DMS79 (cell line): Measurements from ENCODE around the gene RWDD3.

Experiments
- DNase-seq: peaks from one replicate; lab custom pipeline; 2025; lab: John Stamatoyannopoulos, UW

Gene RWDD3, protein sequence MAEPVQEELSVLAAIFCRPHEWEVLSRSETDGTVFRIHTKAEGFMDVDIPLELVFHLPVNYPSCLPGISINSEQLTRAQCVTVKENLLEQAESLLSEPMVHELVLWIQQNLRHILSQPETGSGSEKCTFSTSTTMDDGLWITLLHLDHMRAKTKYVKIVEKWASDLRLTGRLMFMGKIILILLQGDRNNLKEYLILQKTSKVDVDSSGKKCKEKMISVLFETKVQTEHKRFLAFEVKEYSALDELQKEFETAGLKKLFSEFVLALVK

DNA sequence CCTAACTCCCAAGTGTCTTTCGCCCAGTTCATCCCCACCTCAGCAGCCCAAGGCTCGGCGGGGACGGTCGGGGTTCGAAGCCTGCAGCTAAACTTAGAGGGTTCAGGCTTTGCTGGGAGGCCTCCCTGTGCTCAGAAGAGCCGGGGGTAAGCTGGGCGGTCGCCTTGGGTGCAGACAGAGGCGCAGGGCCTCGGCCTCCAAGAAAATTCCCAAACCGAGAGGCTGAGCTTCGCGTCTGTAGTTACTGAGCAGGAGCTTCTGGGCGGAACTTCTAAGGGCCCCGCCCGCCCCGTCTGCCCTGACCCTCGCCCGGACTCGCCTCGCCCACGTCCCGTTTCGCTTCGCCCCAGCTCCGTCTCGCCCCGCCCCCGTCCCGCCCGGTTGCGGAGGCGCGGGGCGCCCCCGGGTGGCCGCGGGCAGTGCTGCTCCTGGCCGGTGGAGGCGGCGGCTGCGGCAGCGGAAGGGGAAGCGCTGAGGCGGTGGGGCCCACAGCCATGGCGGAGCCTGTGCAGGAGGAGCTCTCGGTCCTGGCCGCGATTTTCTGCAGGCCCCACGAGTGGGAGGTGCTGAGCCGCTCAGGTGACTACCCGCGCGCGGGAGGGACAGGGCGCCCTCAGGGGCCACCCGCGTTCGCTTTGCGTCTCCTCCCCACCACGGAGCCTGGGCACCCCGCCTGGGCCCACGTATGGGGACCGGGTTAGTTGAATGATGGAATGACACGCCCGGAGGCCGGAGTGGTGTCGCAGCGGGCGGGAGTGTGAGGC lies at the start of gene RWDD3:
TSS of gene RWDD3 (plus strand) at position 474 of the 764 bp plus-strand sequence. CDS start at position 495, 21 bp downstream.
- DNase-seq, result peak; percentile 78

- DNase-seq, result no peak
These were observed 47.9 kb upstream of the RWDD3 start for GRCh38 chr1:95186149-95186548.

DNA sequence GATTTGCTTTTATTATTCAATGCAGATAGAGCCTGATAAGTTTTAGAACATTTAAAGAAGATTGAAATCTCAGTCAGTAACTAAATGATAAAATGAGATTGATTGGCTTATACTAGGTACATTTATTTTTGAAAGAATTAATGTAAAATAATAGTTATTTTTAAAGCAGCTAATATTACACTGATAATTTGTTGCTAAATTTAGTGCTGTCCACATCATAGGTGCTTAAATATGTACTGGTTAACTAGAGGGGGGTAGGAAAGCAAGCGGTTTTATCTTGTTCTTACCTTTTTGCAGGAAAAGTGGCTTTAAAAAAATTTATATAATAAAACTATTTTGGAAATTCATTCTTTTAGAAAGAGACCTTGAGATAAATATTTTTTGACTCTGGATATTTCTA lies 40.4 kb upstream of the RWDD3 start:
- no peak for DNase-seq

DNA sequence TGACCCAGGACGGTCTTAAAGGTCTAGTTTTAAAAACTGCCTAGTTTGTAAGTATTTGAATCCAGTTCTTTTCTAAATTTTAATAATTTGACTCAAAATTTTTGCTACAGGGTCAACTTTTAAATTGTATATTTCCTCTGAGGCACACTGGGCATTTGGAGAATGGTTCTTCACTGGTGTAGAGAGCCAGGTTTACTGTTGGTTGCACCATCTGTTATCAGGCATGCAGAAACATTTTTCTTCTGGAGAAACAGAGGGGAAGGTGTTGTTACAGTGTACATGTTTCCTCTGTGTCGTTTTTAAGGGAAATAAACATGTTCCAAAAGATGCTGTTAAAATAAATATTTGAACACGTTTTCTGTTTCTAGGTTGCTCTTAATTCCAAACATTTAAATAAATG lies 39.0 kb upstream of the RWDD3 start:
- no peak for DNase-seq

- no peak for DNase-seq
These were observed 38.0 kb upstream of the RWDD3 start for GRCh38 chr1:95196017-95196416.

DNA sequence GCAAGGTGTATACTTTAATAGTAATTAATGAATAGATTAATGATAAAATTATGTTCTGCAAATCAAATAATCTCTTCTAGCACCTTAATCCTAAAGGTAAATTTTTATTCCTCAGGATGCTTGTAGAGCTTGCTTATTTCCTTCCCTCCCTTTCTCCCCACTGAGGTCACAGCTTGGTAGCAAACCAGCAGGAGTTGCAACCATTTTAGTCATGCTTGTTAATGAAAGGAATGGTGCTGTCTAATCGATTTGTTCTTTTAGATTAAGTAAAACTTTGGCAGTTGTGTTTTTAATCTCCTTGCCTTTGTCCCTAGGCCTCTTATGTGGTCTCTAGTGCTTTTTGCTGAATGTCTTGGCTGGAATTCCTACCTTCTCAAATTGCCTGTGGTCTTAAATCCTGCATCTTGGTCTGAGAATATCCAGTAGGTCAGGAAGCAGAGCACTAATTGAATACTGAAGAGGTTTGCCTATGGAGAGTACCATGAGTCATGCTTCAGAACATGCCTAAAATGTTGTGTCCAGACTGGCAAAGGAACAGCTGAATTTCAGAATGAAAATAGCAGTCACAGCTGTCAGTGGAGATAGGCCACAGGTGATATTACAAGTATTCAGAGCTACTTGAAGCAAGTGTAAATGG lies 36.3 kb upstream of the RWDD3 start:
- DNase-seq, result peak; percentile 98

DNA sequence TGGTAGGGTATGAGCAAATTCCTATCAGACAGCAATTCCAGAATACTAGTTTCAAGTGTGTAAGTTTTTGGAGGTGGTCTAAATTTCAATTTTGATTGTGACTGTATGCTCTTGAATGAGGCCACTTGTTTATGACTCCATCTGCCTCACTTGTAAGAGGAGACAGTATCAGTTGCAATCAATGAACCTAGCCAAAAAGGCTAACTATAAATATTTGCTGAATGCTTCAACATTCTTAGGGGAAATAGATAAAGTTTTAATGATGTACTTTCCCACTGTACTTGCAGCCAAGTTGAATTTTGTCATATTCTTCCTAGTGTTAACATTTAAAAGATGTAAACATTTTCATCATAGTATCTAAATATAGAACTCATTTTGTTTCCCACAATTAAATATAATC lies 32.1 kb upstream of the RWDD3 start:
- DNase-seq, result no peak

- DNase-seq, result no peak
These were observed 30.0 kb upstream of the RWDD3 start for GRCh38 chr1:95203908-95204437.

GRCh38 chr1:95206514-95206913 lies 27.5 kb upstream of the RWDD3 start:
- DNase-seq, result no peak

DNA sequence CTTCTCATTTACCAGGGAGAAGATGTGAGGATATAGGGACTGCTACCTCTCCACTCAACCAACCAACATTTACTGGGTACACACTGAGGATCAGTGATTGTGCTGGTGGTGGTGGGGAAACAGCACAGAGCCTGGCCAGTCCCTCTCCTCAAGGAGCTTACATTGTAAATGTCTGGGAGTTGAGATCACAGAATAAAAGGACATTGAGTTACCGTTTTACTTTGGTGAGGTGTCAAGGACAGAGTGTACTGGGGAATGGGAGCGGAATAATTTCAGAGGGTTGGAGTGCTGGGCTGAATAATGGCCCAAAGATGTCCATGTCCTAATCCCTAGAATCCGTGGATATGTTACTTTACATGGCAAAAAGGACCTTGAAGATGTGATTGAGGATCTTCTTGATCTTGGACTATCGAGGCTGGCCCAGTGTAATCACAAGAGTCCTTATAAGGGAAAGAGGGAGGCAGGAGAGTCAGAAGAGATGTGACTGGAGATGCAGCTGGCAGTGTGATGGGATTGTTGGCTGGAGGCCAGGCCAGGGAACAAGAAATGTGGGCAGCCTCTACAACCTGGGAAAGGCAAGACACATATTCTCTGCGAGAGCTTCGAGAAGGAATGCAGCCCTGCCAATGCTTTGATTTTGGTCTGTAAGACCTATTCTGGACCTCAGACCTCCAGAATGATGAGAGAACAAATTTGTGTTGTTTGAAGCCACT lies 26.6 kb upstream of the RWDD3 start:
- peak; percentile 27 for DNase-seq

GRCh38 chr1:95208876-95209275 lies 25.1 kb upstream of the RWDD3 start:
- DNase-seq, result no peak

DNA sequence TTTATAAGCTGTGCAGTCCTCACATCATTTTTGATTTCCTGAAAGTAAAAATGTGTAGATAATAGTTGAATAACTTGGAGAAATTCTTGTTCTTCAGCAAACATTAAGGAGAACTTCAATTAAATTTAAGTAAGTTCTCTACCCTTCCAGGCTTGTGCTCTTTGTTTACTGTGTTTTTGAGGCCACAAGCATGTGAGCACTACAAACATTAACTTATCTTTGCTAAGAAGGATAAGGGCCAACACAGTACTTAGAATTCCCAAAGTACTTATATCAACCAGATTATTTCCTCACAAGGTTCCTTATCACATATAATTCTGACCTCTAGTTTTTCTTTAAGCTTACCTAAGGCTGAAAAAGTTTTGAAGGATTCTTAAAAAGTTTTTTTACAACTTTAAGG lies 24.7 kb upstream of the RWDD3 start:
- DNase-seq, result no peak

DNA sequence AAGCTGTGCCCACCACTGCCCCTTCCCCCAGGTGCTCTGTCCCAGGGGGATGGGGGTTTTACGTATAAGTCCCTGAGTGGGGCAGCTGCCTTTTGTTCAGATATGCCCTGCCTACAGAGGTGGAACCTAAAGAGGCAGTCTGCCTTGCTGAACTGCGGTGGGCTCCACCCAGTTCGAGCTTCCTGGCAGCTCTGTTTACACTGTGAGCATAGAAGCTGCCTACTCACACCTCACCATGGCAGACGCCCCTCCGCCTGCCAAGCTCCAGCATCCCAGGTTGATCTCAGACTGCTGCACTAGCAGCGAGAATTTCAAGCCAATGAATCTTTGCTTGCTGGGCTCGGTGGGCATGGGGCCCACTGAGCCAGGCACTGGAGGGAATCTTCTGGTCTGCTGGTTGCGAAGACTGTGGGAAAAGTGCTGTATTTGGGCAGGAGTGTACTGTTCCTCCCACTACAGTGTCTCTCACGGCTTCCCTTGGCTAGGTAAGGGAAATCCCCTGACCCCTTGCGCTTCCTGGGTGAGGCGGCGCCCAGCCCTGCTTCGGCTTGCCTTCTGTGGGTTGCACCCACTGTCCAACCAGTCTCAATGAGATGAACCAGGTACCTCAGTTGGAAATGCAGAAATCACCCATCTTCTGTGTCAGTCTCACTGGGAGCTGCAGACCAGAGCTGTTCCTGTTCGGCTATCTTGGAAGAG lies 17.6 kb upstream of the RWDD3 start:
- DNase-seq, result no peak

- no peak for DNase-seq
These were observed 16.6 kb upstream of the RWDD3 start for GRCh38 chr1:95217371-95217770.

- DNase-seq, result no peak
These were observed 14.6 kb upstream of the RWDD3 start for GRCh38 chr1:95219407-95219806.

DNA sequence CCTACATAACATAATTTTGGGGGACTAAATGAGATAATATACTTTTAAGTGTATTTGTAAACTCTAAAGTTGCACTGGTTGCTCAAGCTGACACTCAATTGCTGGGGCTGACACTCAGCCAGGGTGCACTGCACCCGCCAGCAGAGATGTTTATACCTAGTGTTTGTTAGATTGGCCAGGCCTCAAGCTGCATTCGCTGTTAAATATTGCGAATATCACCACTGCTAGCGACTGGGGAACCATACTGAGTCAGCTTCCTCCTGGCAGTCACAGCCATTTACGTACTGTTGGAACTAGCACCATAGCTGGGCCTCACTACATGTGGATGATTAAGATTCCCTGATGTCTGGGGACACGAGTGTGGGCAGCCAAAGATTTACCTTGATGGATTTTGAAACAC lies 12.7 kb upstream of the RWDD3 start:
- no peak for DNase-seq

GRCh38 chr1:95222629-95223028 lies 11.4 kb upstream of the RWDD3 start:
- no peak for DNase-seq

DNA sequence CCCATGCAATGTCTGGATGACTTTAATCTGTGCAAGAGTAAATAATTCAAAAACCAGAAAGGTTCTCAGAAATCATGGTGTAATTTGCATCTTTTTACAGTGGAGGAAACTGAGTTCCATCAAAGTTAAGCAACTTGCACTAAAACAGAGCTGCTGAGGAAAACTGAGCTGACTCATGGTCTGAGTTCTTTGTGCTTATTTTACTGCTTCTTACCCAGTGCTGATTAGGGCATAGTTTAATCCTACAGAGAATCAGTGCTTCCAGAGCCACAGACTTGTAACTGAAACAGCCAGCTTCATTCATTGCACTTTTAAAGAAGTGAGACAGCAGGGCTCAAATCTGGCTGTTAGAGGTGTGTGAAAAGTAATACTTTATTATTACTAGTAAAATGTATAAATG lies 10.9 kb upstream of the RWDD3 start:
- no peak for DNase-seq

- DNase-seq, result no peak
These were observed 7.0 kb upstream of the RWDD3 start for GRCh38 chr1:95226781-95227660.

- DNase-seq, result no peak
These were observed 5.0 kb upstream of the RWDD3 start for GRCh38 chr1:95229037-95229436.

DNA sequence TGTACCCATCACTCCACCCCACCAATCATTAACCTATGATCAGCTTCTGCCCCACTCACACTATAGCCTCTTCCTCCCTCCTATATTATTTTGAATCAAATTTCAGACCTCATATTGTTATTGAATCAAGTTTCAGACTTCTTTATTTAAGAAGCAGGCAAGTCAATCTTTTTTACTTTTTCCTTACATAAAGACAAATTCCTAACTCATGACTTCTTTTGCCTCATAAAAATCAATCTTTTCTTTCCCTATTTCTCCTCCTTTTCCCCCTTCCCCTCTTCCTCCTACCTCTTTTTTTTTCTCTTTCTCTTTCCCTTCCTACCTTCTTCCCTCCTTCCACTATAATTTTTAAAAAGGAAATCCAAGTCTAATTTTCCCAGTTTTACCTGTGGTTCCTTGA lies 4.3 kb upstream of the RWDD3 start:
- DNase-seq, result no peak
